Activated B cell treated with CpG ODN at 0.5 μM for 24 hours (primary cell): Measurements from ENCODE around the gene EMCN. TPM values are rescaled to one million over a fixed set of nuclear protein-coding genes. Genes with fewer than 3 reads are reported as not detected.

Source experiments
- ATAC-seq: fragments of 200-7000 bp; cut with Tn5 transposase; one replicate; pipeline ENCODE4 v1.10.0; 2021; ENCODE audit warnings: low read depth, mild to moderate bottlenecking, moderate library complexity
- CTCF ChIA-PET: fragments of 350-600 bp; sonication (Branson Sonifier 250); formaldehyde crosslinking; loops from one replicate; lab custom pipeline; 2021; ENCODE audit warnings: antibody characterized with exemption; lab: Charles Lee
- POLR2A ChIA-PET: fragments of 350-600 bp; sonication (Branson Sonifier 250); formaldehyde crosslinking; loops from one replicate; lab custom pipeline; 2021; ENCODE audit warnings: antibody characterized with exemption; lab: Charles Lee
- DNase-seq: peaks from one replicate; pipeline ENCODE4 v3.0.0; 2022
- H3K27ac Mint-ChIP-seq: one replicate; pipeline ENCODE4 v1.8.0; 2020; ENCODE audit warnings: mixed read lengths
- H3K27me3 Mint-ChIP-seq: one replicate; pipeline ENCODE4 v1.8.0; 2021; ENCODE audit warnings: mixed read lengths
- H3K36me3 Mint-ChIP-seq: one replicate; pipeline ENCODE4 v1.8.0; 2021; ENCODE audit warnings: low read depth, mixed read lengths
- H3K4me1 Mint-ChIP-seq: one replicate; pipeline ENCODE4 v1.8.0; 2021; ENCODE audit warnings: mixed read lengths
- H3K4me3 Mint-ChIP-seq: one replicate; pipeline ENCODE4 v1.8.0; 2020; ENCODE audit warnings: mild to moderate bottlenecking, mixed read lengths
- H3K9me3 Mint-ChIP-seq: one replicate; pipeline ENCODE4 v1.8.0; 2020; ENCODE audit warnings: mixed read lengths
- CTCF ChIP-seq: fragments of 200-600 bp; IDR thresholded peaks from one replicate; pipeline ENCODE4 v1.8.0; 2022; ENCODE audit warnings: antibody characterized with exemption, mild to moderate bottlenecking
- intact Hi-C: fragments of 100-400 bp; cut with micrococcal nuclease; formaldehyde crosslinking; loops from one replicate; pipeline ENCODE4 v1.15.1; 2024
- total RNA-seq: library from RNA; stranded (reverse); gene quantifications from 2 replicates; pipeline ENCODE4 v1.2.3, GENCODE V29; 2022

Gene EMCN
- total RNA-seq, 1 donor from 2014 or later, result not detected

GRCh38 chr4:100494166-100494565 is 23.7 kb downstream of the EMCN start:
- peaks cover 14% of the 10 kb centered on the region for H3K9me3 Mint-ChIP-seq
- H3K4me3 Mint-ChIP-seq, result no peak overlapping the region
- no peak for TF ChIP-seq CTCF
- POLR2A ChIA-PET, result no interaction called here
- H3K27me3 Mint-ChIP-seq, result peaks cover 4% of the 10 kb centered on the region
- DNase-seq, result no peak
- CTCF ChIA-PET, result no interaction called here
- no peak for ATAC-seq
- H3K4me1 Mint-ChIP-seq, result no peaks in the 10 kb centered on the region
- intact Hi-C loops, result no loop called here
- H3K27ac Mint-ChIP-seq, result no peak overlapping the region
- no peaks in the 10 kb centered on the region for H3K36me3 Mint-ChIP-seq

- no peak overlapping the region for H3K27ac Mint-ChIP-seq
- ATAC-seq (no peak), DNase-seq (no peak)
- peaks cover 14% of the 10 kb centered on the region for H3K9me3 Mint-ChIP-seq
- TF ChIP-seq CTCF, result no peak
- intact Hi-C loops, result no loop called here
- ChIA-PET CTCF (no interaction called here), POLR2A (no interaction called here)
- H3K4me1 Mint-ChIP-seq, result no peaks in the 10 kb centered on the region
- H3K27me3 Mint-ChIP-seq, result peaks cover 4% of the 10 kb centered on the region
- no peaks in the 10 kb centered on the region for H3K36me3 Mint-ChIP-seq
- H3K4me3 Mint-ChIP-seq, result no peak overlapping the region
Measured at GRCh38 chr4:100493756-100494155, 24.1 kb downstream of the EMCN start.

- no peak overlapping the region for H3K4me3 Mint-ChIP-seq
- DNase-seq (no peak), ATAC-seq (no peak)
- intact Hi-C loops, result no loop called here
- CTCF ChIA-PET, result no interaction called here
- H3K27ac Mint-ChIP-seq, result no peak overlapping the region
- TF ChIP-seq CTCF, result no peak
- POLR2A ChIA-PET, result no interaction called here
- peaks cover 4% of the 10 kb centered on the region for H3K27me3 Mint-ChIP-seq
- H3K36me3 Mint-ChIP-seq, result no peaks in the 10 kb centered on the region
- no peaks in the 10 kb centered on the region for H3K4me1 Mint-ChIP-seq
- H3K9me3 Mint-ChIP-seq, result peaks cover 14% of the 10 kb centered on the region
Measured at GRCh38 chr4:100492129-100492528, 25.7 kb downstream of the EMCN start.

- Mint-ChIP-seq H3K4me1 (no peaks in the 10 kb centered on the region), H3K36me3 (no peaks in the 10 kb centered on the region), H3K27ac (no peak overlapping the region), H3K27me3 (peaks cover 4% of the 10 kb centered on the region), H3K4me3 (no peak overlapping the region), H3K9me3 (peaks cover 14% of the 10 kb centered on the region)
- intact Hi-C loops, result no loop called here
- ChIA-PET POLR2A (no interaction called here), CTCF (no interaction called here)
- no peak for TF ChIP-seq CTCF
- DNase-seq (no peak), ATAC-seq (no peak)
Measured at GRCh38 chr4:100489305-100489704, 28.5 kb downstream of the EMCN start.

GRCh38 chr4:100486496-100486895 is 31.3 kb downstream of the EMCN start:
- intact Hi-C loops, result no loop called here
- DNase-seq, result no peak
- POLR2A ChIA-PET, result no interaction called here
- Mint-ChIP-seq H3K36me3 (no peaks in the 10 kb centered on the region), H3K27ac (no peak overlapping the region), H3K27me3 (peaks cover 6% of the 10 kb centered on the region), H3K4me3 (no peak overlapping the region), H3K9me3 (peaks cover 7% of the 10 kb centered on the region), H3K4me1 (no peaks in the 10 kb centered on the region)
- ATAC-seq, result no peak
- TF ChIP-seq CTCF, result no peak
- CTCF ChIA-PET, result no interaction called here
